Stimulated activated CD8-positive, alpha-beta memory T cell treated with anti-CD3 and anti-CD28 coated beads, Interleukin-4, amount 100 ng/mL, for 24 hours (primary cell): Measurements from ENCODE around the gene SH2B2.
A peak's percentile ranks its signal among the peaks of the same experiment; 100 is the strongest.

ENCODE experiments used
- DNase-seq: peaks from one replicate; pipeline ENCODE4 v3.0.0-alpha.2; 2020; ENCODE audit warnings: low read depth

SH2B2 gene

GRCh38 chr7:102268635-102269034 is 18.0 kb upstream of the SH2B2 start:
- DNase-seq = no peak

GRCh38 chr7:102270178-102270887 is 16.3 kb upstream of the SH2B2 start:
- DNase-seq = no peak

- no peak for DNase-seq
Observed at GRCh38 chr7:102271158-102271798, 15.4 kb upstream of the SH2B2 start.

GRCh38 chr7:102272075-102272916 is 14.4 kb upstream of the SH2B2 start:
- DNase-seq = peak; percentile 68

GRCh38 chr7:102272917-102273748 is 13.5 kb upstream of the SH2B2 start:
- DNase-seq = no peak

GRCh38 chr7:102273749-102274712 is 12.6 kb upstream of the SH2B2 start:
- no peak for DNase-seq

- no peak for DNase-seq
Observed at GRCh38 chr7:102275123-102275703, 11.5 kb upstream of the SH2B2 start.

- no peak for DNase-seq
Observed at GRCh38 chr7:102277901-102278300, 8.8 kb upstream of the SH2B2 start.

GRCh38 chr7:102279537-102280400 is 6.9 kb upstream of the SH2B2 start:
- no peak for DNase-seq

- no peak for DNase-seq
Observed at GRCh38 chr7:102280521-102280920, 6.1 kb upstream of the SH2B2 start.

GRCh38 chr7:102281785-102282184 is 4.9 kb upstream of the SH2B2 start:
- DNase-seq = no peak

GRCh38 chr7:102282465-102283362 is 4.0 kb upstream of the SH2B2 start:
- DNase-seq = no peak

GRCh38 chr7:102283477-102284189 is 3.0 kb upstream of the SH2B2 start:
- DNase-seq = no peak

- DNase-seq = no peak
Observed at GRCh38 chr7:102284399-102284798, 2.3 kb upstream of the SH2B2 start.

- no peak for DNase-seq
Observed at GRCh38 chr7:102284891-102285539, 1.7 kb upstream of the SH2B2 start.

GRCh38 chr7:102285540-102286236 is 980 bp upstream of the SH2B2 start:
- no peak for DNase-seq
